ENCODE measurements around the gene JKAMP. TPM values are rescaled to one million over a fixed set of nuclear protein-coding genes. Genes with fewer than 3 reads are reported as not detected.

The JKAMP gene
- total RNA-seq = 90.2 and 103 TPM in 2 replicates

GRCh38 chr14:59483819-59484638 lies at the start of gene JKAMP, which contains the start of gene L3HYPDH:
Gene JKAMP, plus strand, starts transcription at chr14:59484517. Its CDS starts 73 bp downstream, at chr14:59484590.
Gene L3HYPDH, minus strand, starts transcription at chr14:59484408. Its CDS starts 92 bp downstream, at chr14:59484316.

GRCh38 chr14:59465316-59466135 lies 18.8 kb upstream of the JKAMP start, which contains the start of gene GPR135:
Gene GPR135, minus strand, starts transcription at chr14:59465380. Its CDS starts 154 bp downstream, at chr14:59465226.

Other genes starting within 250 kb of the JKAMP start
- 4.9 and 5.0 TPM in 2 replicates for gene GPR135, start 19.1 kb upstream of the JKAMP start, total RNA-seq
- 56.6 and 56.8 TPM in 2 replicates for gene L3HYPDH, start 109 bp upstream of the JKAMP start, total RNA-seq
- not detected in 2 replicates for gene CCDC175, start 92.3 kb downstream of the JKAMP start, total RNA-seq

Measured in smooth muscle cell of the pulmonary artery (primary cell).